ENCODE results near the gene DCTN2. TPM values are rescaled to one million over a fixed set of nuclear protein-coding genes. Genes with fewer than 3 reads are reported as not detected.
A peak's percentile ranks its signal among the peaks of the same experiment; 100 is the strongest.

Gene DCTN2
- total RNA-seq, 1 experiment from 2014 or later: 121 TPM

- Mint-ChIP-seq H3K27me3 (ENCODE audit: unreplicated experiment) (peaks cover 8% of the 10 kb centered on the region), H3K27ac (ENCODE audit: unreplicated experiment) (no peak overlapping the region), H3K9me3 (ENCODE audit: low read depth, unreplicated experiment) (no peaks in the 10 kb centered on the region), H3K4me3 (ENCODE audit: low read depth, unreplicated experiment) (no peak overlapping the region), H3K4me1 (ENCODE audit: low read depth, unreplicated experiment) (peaks cover 15% of the 10 kb centered on the region), H3K36me3 (ENCODE audit: insufficient read depth, unreplicated experiment) (no peaks in the 10 kb centered on the region)
- no peak for TF ChIP-seq CTCF (IDR thresholded peaks at IDR 0.05; ENCODE audit: unreplicated experiment)
- no TSS peak for BruUV-seq (replicated peaks)
- intact Hi-C loops (cut with micrococcal nuclease; ENCODE audit: unreplicated experiment): loop anchor here (5.0 kb wide), 1 partner anchor 108 kb away; the partner anchor contains the start of gene OS9
- CTCF ChIA-PET: interaction anchor here (0.8 to 1.9 kb wide), 8 partner anchors 7 to 152 kb away, joined by 3 to 17 read pairs (median 5); partner anchors contain the start of gene GLI1
- no peak for DNase-seq
Observed at GRCh38 chr12:57584050-57584449, 37.1 kb upstream of the DCTN2 start.

- no peaks in the 10 kb centered on the region for H3K9me3 Mint-ChIP-seq (ENCODE audit: low read depth, unreplicated experiment)
- peaks cover 13% of the 10 kb centered on the region for H3K27me3 Mint-ChIP-seq (ENCODE audit: unreplicated experiment)
- CTCF ChIA-PET: interaction anchor here (0.5 to 1.9 kb wide), 21 partner anchors 8 to 173 kb away, joined by 3 to 17 read pairs (median 4); partner anchors contain the start of genes ARHGEF25, B4GALNT1, DCTN2 and DTX3
- peak overlapping the region; percentile 18 for H3K27ac Mint-ChIP-seq (ENCODE audit: unreplicated experiment)
- no peaks in the 10 kb centered on the region for H3K36me3 Mint-ChIP-seq (ENCODE audit: insufficient read depth, unreplicated experiment)
- no TSS peak for BruUV-seq (replicated peaks)
- intact Hi-C loops (cut with micrococcal nuclease; ENCODE audit: unreplicated experiment): loop anchor here (1.0 to 5.0 kb wide), 4 partner anchors 38 to 322 kb away; partner anchors contain the start of gene OS9
- peaks cover 15% of the 10 kb centered on the region for H3K4me1 Mint-ChIP-seq (ENCODE audit: low read depth, unreplicated experiment)
- H3K4me3 Mint-ChIP-seq (ENCODE audit: low read depth, unreplicated experiment): no peak overlapping the region
- peak; percentile 80 for DNase-seq
- TF ChIP-seq CTCF (IDR thresholded peaks at IDR 0.05; ENCODE audit: unreplicated experiment): peak; percentile 91
Observed at GRCh38 chr12:57583008-57583831, 36.2 kb upstream of the DCTN2 start.

- CTCF ChIA-PET: interaction anchor here (0.9 to 1.9 kb wide), 5 partner anchors 36 to 153 kb away, joined by 3 to 17 read pairs (median 11); partner anchors contain the start of genes DCTN2 and GLI1
- intact Hi-C loops (cut with micrococcal nuclease; ENCODE audit: unreplicated experiment): loop anchor here (2.0 to 5.0 kb wide), 3 partner anchors 110 to 322 kb away; partner anchors contain the start of gene OS9
- peaks cover 20% of the 10 kb centered on the region for H3K27me3 Mint-ChIP-seq (ENCODE audit: unreplicated experiment)
- BruUV-seq (replicated peaks): no TSS peak
- no peak overlapping the region for H3K4me3 Mint-ChIP-seq (ENCODE audit: low read depth, unreplicated experiment)
- H3K4me1 Mint-ChIP-seq (ENCODE audit: low read depth, unreplicated experiment): peaks cover 15% of the 10 kb centered on the region
- no peaks in the 10 kb centered on the region for H3K9me3 Mint-ChIP-seq (ENCODE audit: low read depth, unreplicated experiment)
- no peaks in the 10 kb centered on the region for H3K36me3 Mint-ChIP-seq (ENCODE audit: insufficient read depth, unreplicated experiment)
- H3K27ac Mint-ChIP-seq (ENCODE audit: unreplicated experiment): no peak overlapping the region
- no peak for TF ChIP-seq CTCF (IDR thresholded peaks at IDR 0.05; ENCODE audit: unreplicated experiment)
- DNase-seq: no peak
Observed at GRCh38 chr12:57582440-57582839, 35.4 kb upstream of the DCTN2 start.

- TF ChIP-seq CTCF (IDR thresholded peaks at IDR 0.05; ENCODE audit: unreplicated experiment): no peak
- Mint-ChIP-seq H3K27me3 (ENCODE audit: unreplicated experiment) (peaks cover 27% of the 10 kb centered on the region), H3K27ac (ENCODE audit: unreplicated experiment) (no peak overlapping the region), H3K4me3 (ENCODE audit: low read depth, unreplicated experiment) (no peak overlapping the region), H3K9me3 (ENCODE audit: low read depth, unreplicated experiment) (no peaks in the 10 kb centered on the region), H3K36me3 (ENCODE audit: insufficient read depth, unreplicated experiment) (no peaks in the 10 kb centered on the region), H3K4me1 (ENCODE audit: low read depth, unreplicated experiment) (peaks cover 15% of the 10 kb centered on the region)
- BruUV-seq (replicated peaks): no TSS peak
- no peak for DNase-seq
- CTCF ChIA-PET: interaction anchor here (0.9 to 1.2 kb wide), 3 partner anchors 36 to 144 kb away, joined by 3 read pairs; no protein-coding TSS in a partner anchor
- intact Hi-C loops (cut with micrococcal nuclease; ENCODE audit: unreplicated experiment): loop anchor here (2.0 to 5.0 kb wide), 3 partner anchors 110 to 323 kb away; partner anchors contain the start of gene OS9
Observed at GRCh38 chr12:57581802-57582201, 34.8 kb upstream of the DCTN2 start.

Data from Calu3 (cell line).